GM23338 (cell line): ENCODE measurements around the gene ACTR1A. TPM values are rescaled to one million over a fixed set of nuclear protein-coding genes. Genes with fewer than 3 reads are reported as not detected.

Source experiments
- CREB1 ChIP-seq: fragments of 250-450 bp; sonication (Bioruptor Pico); IDR thresholded peaks from 2 replicates; pipeline ENCODE4 v1.5.0; 2020; ENCODE audit warnings: low read depth, mild to moderate bottlenecking, moderate library complexity
- POLR2AphosphoS5 ChIP-seq: IDR thresholded peaks from 2 replicates; pipeline ENCODE4 v1.6.1; 2016; ENCODE audit warnings: antibody characterized with exemption, low read depth
- REST ChIP-seq: IDR thresholded peaks from one replicate; pipeline ENCODE4 v1.6.1; 2018; ENCODE audit warnings: antibody characterized with exemption; ENCODE audit not compliant: unreplicated experiment
- STAT1 ChIP-seq: IDR thresholded peaks from one replicate; pipeline ENCODE4 v1.6.1; 2016; ENCODE audit warnings: antibody characterized with exemption; ENCODE audit not compliant: unreplicated experiment
- ZNF331 ChIP-seq: fragments of 250-450 bp; sonication (Bioruptor Pico); IDR thresholded peaks from 2 replicates; pipeline ENCODE4 v1.5.0; 2020; ENCODE audit warnings: low read depth, mild to moderate bottlenecking, moderate library complexity
- ZNF462 ChIP-seq: fragments of 250-450 bp; sonication (Bioruptor Pico); IDR thresholded peaks from 2 replicates; pipeline ENCODE4 v1.5.0; 2020; ENCODE audit warnings: mild to moderate bottlenecking, moderate library complexity
- polyA plus RNA-seq: library from polyadenylated mRNA; unstranded; fragments of >200 nt; fragmentation: Nextera tagmentation; extraction: Ambion mirVana; gene quantifications from 2 replicates; pipeline ENCODE4 v1.2.1, GENCODE V29; 2016
- total RNA-seq: library from RNA; depleted of rRNA; stranded (reverse); fragments of >200 nt; shearing (Covaris generic); gene quantifications from 2 replicates; pipeline ENCODE4 v1.2.3, GENCODE V29; 2014

Gene ACTR1A
- total and polyA plus RNA-seq, 2 experiments from 2014 or later = 39.4 to 101 TPM

GRCh38 chr10:102519246-102519825, 16.8 kb upstream of the ACTR1A start (continued):
- TF ChIP-seq ZNF462 (CRISPR knock-in tag) (no peak), STAT1 (no peak), ZNF331 (CRISPR knock-in tag) (no peak), POLR2AphosphoS5 (no peak), CREB1 (CRISPR knock-in tag) (no peak), REST (no peak)
